ENCODE data around the gene TAF1L. TPM values are rescaled to one million over a fixed set of nuclear protein-coding genes. Genes with fewer than 3 reads are reported as not detected.
A peak's percentile ranks its signal among the peaks of the same experiment; 100 is the strongest.
"Not testable (repeated sequence)": the region's sequence is repeated elsewhere in the genome, so short reads cannot be mapped to it uniquely, and the experiment has no call there.

TAF1L gene
- total and polyA plus RNA-seq, 2 of the 13 experiments (the other 11 are each of a cell fraction or from before 2014, with no cell fraction given): not detected

DNA sequence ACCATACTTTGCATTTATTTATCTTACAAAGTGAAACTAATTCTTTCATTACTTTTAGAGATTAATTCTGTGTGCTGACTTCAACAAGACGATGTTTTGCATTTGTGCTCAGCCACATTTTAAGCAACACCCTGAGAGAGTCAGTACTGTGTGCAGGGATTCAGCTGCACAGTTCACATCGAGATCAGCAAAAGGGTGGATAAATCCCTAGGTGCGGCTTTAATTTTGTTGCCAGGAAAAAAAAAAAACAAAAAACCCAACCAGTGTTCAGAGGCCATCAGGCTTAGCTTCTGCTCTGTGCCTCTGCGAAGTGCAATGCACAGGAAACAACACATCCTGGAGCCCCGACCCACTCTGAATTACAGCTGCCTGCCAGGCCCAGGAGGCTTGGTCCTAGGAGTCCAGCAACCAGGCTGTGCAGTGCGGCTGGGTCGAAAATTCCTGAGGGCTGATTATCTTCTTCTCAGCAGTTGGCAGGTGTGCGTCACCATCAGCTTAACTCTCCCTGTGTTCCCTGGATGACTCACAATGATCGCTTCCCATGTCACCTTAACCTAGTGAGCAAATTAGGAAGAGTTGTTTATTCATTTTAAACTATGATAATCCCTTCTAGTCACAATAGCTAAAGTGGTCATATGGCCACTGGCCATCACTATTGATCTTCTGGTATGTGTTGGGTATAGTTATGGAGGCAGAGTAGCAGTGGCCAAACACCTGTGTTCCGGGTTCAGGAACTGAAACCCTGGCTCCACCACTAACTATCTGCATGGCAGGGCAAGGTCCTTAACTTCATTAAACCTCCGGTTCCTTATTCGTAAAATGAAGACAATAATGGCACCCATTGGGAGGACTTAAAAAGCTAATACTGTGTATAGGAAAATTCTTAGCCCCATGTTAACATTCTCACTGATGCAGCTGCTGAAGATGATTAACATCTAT lies 31.3 kb downstream of the TAF1L start:
- no peak overlapping the region for H3K27ac ChIP-seq (ENCODE audit: extremely low read length, insufficient read depth, low read length)
- H2AFZ ChIP-seq (ENCODE audit: low read length): no peak overlapping the region
- POLR2A ChIA-PET: no interaction called here

GRCh38 chr9:32599021-32599420 lies 36.4 kb downstream of the TAF1L start:
- in situ Hi-C loops (cut with HindIII; ENCODE audit: extremely low pct_ligation_motif_present, low pct_unique_long_range_greater_than_20kb); H3K79me2 ChIP-seq (ENCODE audit: insufficient read depth, low read length); CTCF ChIA-PET (ENCODE audit: low intra/inter-chr PET ratio, low total read pairs); intact Hi-C loops (cut with micrococcal nuclease; ENCODE audit: unreplicated experiment); H3K9me3 ChIP-seq (ENCODE audit: low read length); H3K27ac ChIP-seq (ENCODE audit: extremely low read length, insufficient read depth, low read length); H3K36me3 ChIP-seq (replicated peaks in 1 of 2; ENCODE audit: control insufficient read depth in 1 of 2, insufficient read depth in 2 of 2, low read length in 2 of 2); H3K4me2 ChIP-seq (ENCODE audit: low read depth, low read length); H3K9ac ChIP-seq (ENCODE audit: insufficient read depth, low read depth, low read length); H2AFZ ChIP-seq (ENCODE audit: low read length); H3K4me3 ChIP-seq (replicated peaks in 1 of 3; ENCODE audit: insufficient read depth in 1 of 3, low read depth in 2 of 3, low read length in 3 of 3); POLR2A ChIA-PET; ATAC-seq; H3K4me1 ChIP-seq (ENCODE audit: insufficient read depth, low read length); H4K20me1 ChIP-seq (ENCODE audit: insufficient read depth, low read length); BruUV-seq (replicated peaks); DNase-seq (ENCODE audit: low spot score); FAIRE-seq: not testable (repeated sequence)
- WGBS (ENCODE audit: low lambda C conversion rate): 17% methylated on average over 3 of the region's 3 CpGs
- H3K27me3 ChIP-seq (ENCODE audit: control insufficient read depth in 1 of 2, insufficient read depth in 2 of 2, low read length in 2 of 2): peaks cover 0 to 17% of the 10 kb centered on the region in 2 experiments; a peak in 2 of 5 replicates

More for the DNA sequence above, 31.3 kb downstream of the TAF1L start:
- DNase-seq (ENCODE audit: low spot score) (peak; percentile 12), FAIRE-seq (no peak), ATAC-seq (peak; percentile 73)
- intact Hi-C loops (cut with micrococcal nuclease; ENCODE audit: unreplicated experiment): no loop called here
- Histone ChIP-seq H4K20me1 (ENCODE audit: insufficient read depth, low read length) (no peaks in the 10 kb centered on the region), H3K9me3 (ENCODE audit: low read length) (no peaks in the 10 kb centered on the region), H3K36me3 (replicated peaks in 1 of 2; ENCODE audit: control insufficient read depth in 1 of 2, insufficient read depth in 2 of 2, low read length in 2 of 2) (no peaks in the 10 kb centered on the region), H3K4me1 (ENCODE audit: insufficient read depth, low read length) (no peaks in the 10 kb centered on the region), H3K4me2 (ENCODE audit: low read depth, low read length) (no peak overlapping the region; the same call in 1 of the 2 replicates), H3K27me3 (ENCODE audit: control insufficient read depth in 1 of 2, insufficient read depth in 2 of 2, low read length in 2 of 2) (peaks cover 0 to 23% of the 10 kb centered on the region in 2 experiments; a peak in 2 of 5 replicates), H3K79me2 (ENCODE audit: insufficient read depth, low read length) (no peaks in the 10 kb centered on the region), H3K9ac (ENCODE audit: insufficient read depth, low read depth, low read length) (no peak overlapping the region), H3K4me3 (replicated peaks in 1 of 3; ENCODE audit: insufficient read depth in 1 of 3, low read depth in 2 of 3, low read length in 3 of 3) (no peak overlapping the region; a peak in 1 of 6 replicates)
- in situ Hi-C loops (cut with HindIII; ENCODE audit: extremely low pct_ligation_motif_present, low pct_unique_long_range_greater_than_20kb): no loop called here
- whole genome bisulfite sequencing (ENCODE audit: low lambda C conversion rate): 15% methylated on average over 11 of the region's 12 CpGs
- CTCF ChIA-PET (ENCODE audit: low intra/inter-chr PET ratio, low total read pairs): no interaction called here
- BruUV-seq (replicated peaks): no TSS peak
- no peak for TF ChIP-seq ELK4 (CRISPR knock-in tag; IDR thresholded peaks at IDR 0.05; ENCODE audit: borderline replicate concordance)
